ENCODE data around the gene ACTL10.

ACTL10 gene

DNA sequence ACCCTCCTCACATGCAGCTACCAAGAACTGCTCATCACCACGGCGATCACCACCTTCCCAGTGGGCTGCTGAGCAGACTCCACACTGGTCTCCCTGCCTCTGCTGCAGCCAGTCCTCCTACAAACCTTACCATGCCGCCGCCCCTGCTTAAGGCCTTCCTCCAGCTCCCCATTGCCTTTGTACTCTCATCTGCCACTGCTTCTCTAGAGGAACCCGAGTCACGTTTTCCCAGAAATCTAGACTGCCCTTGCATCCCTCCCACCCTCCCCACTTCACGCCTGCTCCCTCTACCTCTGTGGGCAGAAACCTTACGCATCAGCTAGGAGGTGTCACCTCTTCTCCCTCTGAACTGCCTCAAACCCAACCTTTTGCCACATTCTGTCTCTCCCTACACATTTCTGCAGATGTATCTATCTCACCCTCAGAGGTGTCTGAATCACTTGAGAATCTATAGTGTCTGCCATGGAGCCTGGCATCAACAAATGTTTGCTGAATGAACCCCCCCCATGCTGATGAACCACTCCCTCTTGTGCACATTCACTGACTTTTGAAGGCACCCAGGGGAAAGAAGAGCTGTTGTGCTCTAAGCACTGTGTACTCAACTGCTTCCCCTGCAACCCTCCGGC lies 15.1 kb downstream of the ACTL10 start:
- Histone ChIP-seq H3K36me3 (ENCODE audit: control insufficient read depth, insufficient read depth, low read length, severe bottlenecking) (no peaks in the 10 kb centered on the region), H3K9me3 (ENCODE audit: control insufficient read depth, low read length) (no peaks in the 10 kb centered on the region), H3K4me3 (ENCODE audit: low read length) (no peak overlapping the region), H3K9ac (ENCODE audit: low read length) (no peak overlapping the region), H3K4me1 (ENCODE audit: control insufficient read depth, insufficient read depth, low read length) (peaks cover 48% of the 10 kb centered on the region), H3K27me3 (replicated peaks; ENCODE audit: control insufficient read depth, insufficient read depth, low read length) (no peaks in the 10 kb centered on the region)
- no peak for DNase-seq (ENCODE audit: low read depth)

DNA sequence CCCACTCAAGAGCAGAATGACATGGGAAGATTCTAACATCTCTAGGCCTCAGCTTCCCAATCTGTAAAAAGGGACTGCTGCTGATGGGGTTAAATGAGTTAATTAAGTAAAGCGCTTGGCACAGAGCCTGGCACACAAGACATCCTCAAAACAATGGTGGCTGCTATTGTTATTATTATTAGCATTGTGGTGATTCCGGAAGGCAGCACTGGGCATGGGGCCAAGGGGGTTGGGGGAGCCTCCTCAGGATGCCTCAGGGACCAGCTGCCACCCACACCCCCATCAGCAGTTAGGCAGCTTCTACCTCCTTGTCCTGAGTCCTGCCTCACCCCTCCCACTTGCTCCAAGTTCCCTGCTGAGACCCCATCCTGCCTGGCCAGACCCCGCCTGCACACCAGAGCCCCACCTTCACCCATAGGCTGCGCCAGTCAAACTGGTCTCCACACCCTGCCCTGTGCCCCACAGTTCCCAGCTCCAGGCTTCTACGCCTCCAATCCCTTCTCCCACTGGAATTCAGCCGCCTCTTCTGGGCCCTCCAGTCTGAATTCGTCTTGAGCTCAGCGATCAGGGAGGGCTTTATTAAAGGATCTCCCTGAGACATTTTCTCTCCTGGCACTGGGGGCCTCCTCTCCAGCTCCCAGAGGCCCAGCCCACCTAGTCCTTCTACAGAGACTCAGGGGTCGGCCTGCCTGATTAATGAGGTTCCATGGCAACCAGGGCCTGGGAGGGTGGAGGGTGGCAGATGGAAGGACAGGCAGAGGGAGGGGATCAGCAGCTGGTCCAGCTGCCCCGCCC lies 18.0 kb downstream of the ACTL10 start:
- DNase-seq (ENCODE audit: low read depth), result no peak
- Histone ChIP-seq H3K9ac (ENCODE audit: low read length) (peak overlapping the region; percentile 76), H3K4me3 (ENCODE audit: low read length) (peak overlapping the region; percentile 78), H3K4me1 (ENCODE audit: control insufficient read depth, insufficient read depth, low read length) (peaks cover 52% of the 10 kb centered on the region), H3K27me3 (replicated peaks; ENCODE audit: control insufficient read depth, insufficient read depth, low read length) (no peaks in the 10 kb centered on the region), H3K9me3 (ENCODE audit: control insufficient read depth, low read length) (no peaks in the 10 kb centered on the region), H3K36me3 (ENCODE audit: control insufficient read depth, insufficient read depth, low read length, severe bottlenecking) (no peaks in the 10 kb centered on the region)

- Histone ChIP-seq H3K36me3 (ENCODE audit: control insufficient read depth, insufficient read depth, low read length, severe bottlenecking) (no peaks in the 10 kb centered on the region), H3K4me3 (ENCODE audit: low read length) (peak overlapping the region; percentile 78), H3K27me3 (replicated peaks; ENCODE audit: control insufficient read depth, insufficient read depth, low read length) (no peaks in the 10 kb centered on the region), H3K9ac (ENCODE audit: low read length) (peak overlapping the region; percentile 76), H3K9me3 (ENCODE audit: control insufficient read depth, low read length) (no peaks in the 10 kb centered on the region), H3K4me1 (ENCODE audit: control insufficient read depth, insufficient read depth, low read length) (peaks cover 51% of the 10 kb centered on the region)
- DNase-seq (ENCODE audit: low read depth), result peak; percentile 38
Observed at GRCh38 chr20:33685328-33686099, 18.8 kb downstream of the ACTL10 start.

DNA sequence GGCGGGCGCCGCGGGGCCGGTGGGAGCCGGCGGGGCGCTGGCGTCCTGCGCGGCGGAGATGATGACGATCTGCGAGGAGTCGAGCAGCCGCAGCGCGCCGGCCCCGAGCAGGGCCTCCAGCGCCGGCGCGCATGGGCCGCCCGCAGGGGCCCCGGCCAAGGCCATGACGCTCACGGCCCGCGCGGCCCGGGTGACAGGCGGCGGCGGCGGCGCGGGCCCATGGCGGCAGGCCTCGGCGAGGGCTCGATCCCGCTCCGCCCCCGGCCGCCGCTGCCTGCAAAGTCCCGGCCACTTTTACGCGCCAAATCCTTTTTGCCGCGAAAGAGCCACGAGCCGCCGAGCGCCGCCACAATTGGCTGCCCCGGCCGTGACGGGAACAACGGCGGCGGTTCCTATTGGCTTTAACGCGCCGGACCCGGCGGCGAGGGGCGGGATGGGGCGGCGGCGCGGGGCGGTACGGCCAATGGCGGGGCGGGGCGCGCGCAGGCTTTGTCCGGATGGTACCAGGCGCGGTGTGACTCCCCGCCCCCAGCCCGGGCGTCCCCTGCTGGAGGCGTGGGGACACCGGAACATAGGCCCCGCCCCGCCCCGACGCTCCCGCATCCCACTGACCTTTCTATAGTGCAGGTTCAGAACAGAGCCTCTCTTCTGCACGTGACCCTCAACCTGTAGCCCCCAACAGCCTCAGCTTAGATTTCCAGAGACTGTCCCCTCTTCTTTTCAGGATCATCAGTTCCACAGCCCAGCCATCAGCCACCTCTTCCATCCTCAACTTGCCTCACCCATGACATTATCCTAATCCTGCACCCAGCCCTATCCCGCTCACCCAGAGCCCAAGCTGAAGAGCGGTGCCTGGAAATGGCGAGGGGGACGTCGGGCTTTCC lies 19.6 kb downstream of the ACTL10 start, which contains the start of gene E2F1:
TSS of gene E2F1 (minus strand) at position 286 of the 884 bp plus-strand sequence. CDS start at position 165, 121 bp downstream.
- DNase-seq (ENCODE audit: low read depth), result peak; percentile 99
- Histone ChIP-seq H3K27me3 (replicated peaks; ENCODE audit: control insufficient read depth, insufficient read depth, low read length) (no peaks in the 10 kb centered on the region), H3K4me1 (ENCODE audit: control insufficient read depth, insufficient read depth, low read length) (peaks cover 43% of the 10 kb centered on the region), H3K4me3 (ENCODE audit: low read length) (peak within 1 kb of the TSS; percentile 78), H3K9ac (ENCODE audit: low read length) (peak within 1 kb of the TSS; percentile 76), H3K36me3 (ENCODE audit: control insufficient read depth, insufficient read depth, low read length, severe bottlenecking) (no peaks in the 10 kb centered on the region), H3K9me3 (ENCODE audit: control insufficient read depth, low read length) (no peaks in the 10 kb centered on the region)

DNA sequence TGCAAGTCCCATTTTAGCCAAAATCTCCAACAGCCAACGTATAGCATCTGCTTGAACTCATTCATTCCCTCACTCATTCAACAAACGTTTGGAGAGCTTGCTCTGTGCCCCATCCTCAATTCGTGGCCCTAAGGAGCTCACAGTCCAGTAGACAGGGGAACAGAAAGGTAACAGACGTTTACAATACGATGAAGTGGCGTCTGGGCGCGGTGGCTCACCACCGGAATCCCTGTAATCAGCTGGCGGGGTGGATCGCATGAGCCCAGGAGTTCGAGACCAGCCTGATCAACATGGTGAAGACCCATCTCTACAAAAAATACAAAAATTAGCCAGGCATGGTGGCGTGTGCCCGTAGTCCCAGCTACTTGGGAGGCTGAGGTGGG lies 20.2 kb downstream of the ACTL10 start:
- Histone ChIP-seq H3K9me3 (ENCODE audit: control insufficient read depth, low read length) (no peaks in the 10 kb centered on the region), H3K4me3 (ENCODE audit: low read length) (peak overlapping the region; percentile 76), H3K36me3 (ENCODE audit: control insufficient read depth, insufficient read depth, low read length, severe bottlenecking) (no peaks in the 10 kb centered on the region), H3K27me3 (replicated peaks; ENCODE audit: control insufficient read depth, insufficient read depth, low read length) (no peaks in the 10 kb centered on the region), H3K4me1 (ENCODE audit: control insufficient read depth, insufficient read depth, low read length) (peaks cover 42% of the 10 kb centered on the region), H3K9ac (ENCODE audit: low read length) (peak overlapping the region; percentile 55)
- DNase-seq (ENCODE audit: low read depth), result no peak

- H3K9ac ChIP-seq (ENCODE audit: low read length), result no peak overlapping the region
- no peak for DNase-seq (ENCODE audit: low read depth)
- peaks cover 42% of the 10 kb centered on the region for H3K4me1 ChIP-seq (ENCODE audit: control insufficient read depth, insufficient read depth, low read length)
- no peaks in the 10 kb centered on the region for H3K36me3 ChIP-seq (ENCODE audit: control insufficient read depth, insufficient read depth, low read length, severe bottlenecking)
- no peaks in the 10 kb centered on the region for H3K9me3 ChIP-seq (ENCODE audit: control insufficient read depth, low read length)
- no peaks in the 10 kb centered on the region for H3K27me3 ChIP-seq (replicated peaks; ENCODE audit: control insufficient read depth, insufficient read depth, low read length)
- no peak overlapping the region for H3K4me3 ChIP-seq (ENCODE audit: low read length)
Observed at GRCh38 chr20:33687370-33687915, 20.7 kb downstream of the ACTL10 start.

DNA sequence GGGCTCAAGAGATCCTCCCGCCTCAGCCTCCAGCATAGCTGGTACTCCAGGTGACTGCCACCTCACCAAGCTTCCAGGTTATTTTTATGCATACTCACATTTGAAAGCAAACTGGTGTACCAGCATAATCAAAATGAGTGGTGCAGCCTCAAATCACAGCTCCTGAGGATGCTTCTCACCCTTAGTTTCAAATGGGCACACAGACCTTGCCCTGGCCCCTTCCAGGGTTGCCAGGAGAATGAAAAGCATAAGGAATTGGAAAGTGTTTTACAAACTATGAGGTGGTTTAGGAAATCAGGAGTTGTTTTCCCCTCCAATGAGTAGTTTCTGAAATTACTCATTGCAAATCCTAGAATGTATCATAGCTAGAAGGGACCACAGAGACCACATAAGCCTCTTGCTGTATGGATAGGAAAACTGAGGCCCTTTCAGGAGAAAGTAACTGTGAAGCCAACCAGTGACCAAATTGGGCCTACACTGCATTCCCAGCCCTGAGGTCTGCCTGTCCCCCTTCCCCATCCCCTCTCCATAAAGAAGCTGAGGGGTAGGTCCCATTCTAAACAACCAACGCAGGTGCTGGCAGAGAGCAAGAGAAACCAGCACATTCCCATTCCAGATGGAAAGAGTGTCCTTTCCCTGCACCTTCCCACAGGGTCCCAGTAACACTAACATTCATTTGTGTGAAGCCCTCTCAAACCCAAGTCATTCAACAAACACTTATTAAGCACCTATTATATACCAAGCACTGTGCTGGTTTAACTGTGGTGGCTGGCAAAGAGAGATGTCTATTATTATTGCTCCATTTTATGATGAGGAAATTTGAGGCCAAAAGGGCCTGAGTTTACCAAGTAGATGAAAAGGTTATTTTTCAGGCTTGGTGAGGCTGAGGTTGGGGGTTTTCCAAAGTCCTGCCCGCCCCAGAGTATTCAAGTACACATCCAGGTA lies 21.5 kb downstream of the ACTL10 start:
- Histone ChIP-seq H3K4me3 (ENCODE audit: low read length) (no peak overlapping the region), H3K27me3 (replicated peaks; ENCODE audit: control insufficient read depth, insufficient read depth, low read length) (no peaks in the 10 kb centered on the region), H3K9me3 (ENCODE audit: control insufficient read depth, low read length) (no peaks in the 10 kb centered on the region), H3K36me3 (ENCODE audit: control insufficient read depth, insufficient read depth, low read length, severe bottlenecking) (no peaks in the 10 kb centered on the region), H3K4me1 (ENCODE audit: control insufficient read depth, insufficient read depth, low read length) (peaks cover 42% of the 10 kb centered on the region), H3K9ac (ENCODE audit: low read length) (no peak overlapping the region)
- no peak for DNase-seq (ENCODE audit: low read depth)

DNA sequence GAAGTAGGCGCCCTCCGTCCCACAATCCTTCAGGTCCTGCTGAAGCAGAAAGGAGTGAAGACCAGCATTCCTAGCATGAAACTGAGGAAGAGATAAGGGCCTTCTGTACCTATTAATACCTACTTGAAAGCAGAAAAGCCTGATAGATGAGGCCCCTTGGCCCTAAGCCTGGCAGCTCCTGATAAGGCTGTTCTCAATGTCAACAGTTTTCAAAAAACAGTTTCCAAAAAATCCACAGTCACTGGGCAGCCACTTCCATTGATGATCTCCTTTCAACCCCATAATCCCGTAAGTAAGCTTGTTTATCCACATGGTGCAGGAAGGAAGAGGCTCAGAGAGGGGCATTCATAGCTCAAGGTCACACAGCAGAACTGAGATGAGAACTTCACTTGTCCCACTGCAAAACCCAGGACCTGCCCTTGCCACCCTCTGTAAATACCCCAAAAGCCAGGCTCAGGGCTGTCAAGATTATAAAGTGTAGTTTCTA lies 22.2 kb downstream of the ACTL10 start:
- H3K27me3 ChIP-seq (replicated peaks; ENCODE audit: control insufficient read depth, insufficient read depth, low read length), result no peaks in the 10 kb centered on the region
- no peaks in the 10 kb centered on the region for H3K9me3 ChIP-seq (ENCODE audit: control insufficient read depth, low read length)
- no peak overlapping the region for H3K9ac ChIP-seq (ENCODE audit: low read length)
- no peak for DNase-seq (ENCODE audit: low read depth)
- H3K4me1 ChIP-seq (ENCODE audit: control insufficient read depth, insufficient read depth, low read length), result peaks cover 42% of the 10 kb centered on the region
- H3K4me3 ChIP-seq (ENCODE audit: low read length), result no peak overlapping the region
- H3K36me3 ChIP-seq (ENCODE audit: control insufficient read depth, insufficient read depth, low read length, severe bottlenecking), result no peaks in the 10 kb centered on the region

- no peak overlapping the region for H3K9ac ChIP-seq (ENCODE audit: low read length)
- no peak for DNase-seq (ENCODE audit: low read depth)
- no peaks in the 10 kb centered on the region for H3K9me3 ChIP-seq (ENCODE audit: control insufficient read depth, low read length)
- H3K27me3 ChIP-seq (replicated peaks; ENCODE audit: control insufficient read depth, insufficient read depth, low read length), result no peaks in the 10 kb centered on the region
- H3K4me1 ChIP-seq (ENCODE audit: control insufficient read depth, insufficient read depth, low read length), result peaks cover 47% of the 10 kb centered on the region
- H3K36me3 ChIP-seq (ENCODE audit: control insufficient read depth, insufficient read depth, low read length, severe bottlenecking), result no peaks in the 10 kb centered on the region
- no peak overlapping the region for H3K4me3 ChIP-seq (ENCODE audit: low read length)
Observed at GRCh38 chr20:33689493-33689892, 22.8 kb downstream of the ACTL10 start.
